GM12864 (cell line): ENCODE results near the gene SPART.
"Not testable (repeated sequence)": the region's sequence is repeated elsewhere in the genome, so short reads cannot be mapped to it uniquely, and the experiment has no call there.

Source experiments
- DNase-seq: peaks from one replicate; pipeline ENCODE4 v3.0.0-alpha.2; 2011; ENCODE audit warnings: low read depth
- H3K4me3 ChIP-seq: 2 replicates; pipeline ENCODE4 v1.5.1; 2011; ENCODE audit warnings: mild to moderate bottlenecking, low read depth, low read length, control low read depth
- CTCF ChIP-seq: IDR thresholded peaks from 2 replicates; pipeline ENCODE4 v1.5.1; 2011; ENCODE audit warnings: low read depth, mild to moderate bottlenecking, moderate library complexity, low read length, control low read depth, inconsistent platforms; ENCODE audit errors: missing control alignments

The SPART gene

DNA sequence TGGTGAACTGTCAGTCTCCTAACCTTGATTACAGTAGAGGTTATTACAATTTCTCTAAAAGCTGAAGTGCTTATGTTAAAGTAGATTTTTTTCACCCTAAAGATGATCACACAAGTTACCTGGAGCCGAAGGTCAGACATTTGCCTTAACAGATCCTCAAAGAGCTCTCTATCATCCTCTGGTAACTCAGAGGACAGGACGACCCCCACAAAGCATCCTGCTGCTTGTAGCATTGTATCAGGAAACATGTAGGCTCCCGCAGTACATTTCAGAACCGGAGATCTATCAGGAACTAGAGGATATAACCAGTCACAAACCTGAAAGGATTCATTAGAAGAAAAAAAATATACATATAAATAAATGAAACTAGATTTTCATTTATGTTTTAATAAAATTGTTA lies 14.9 kb downstream of the SPART start:
- no peak for DNase-seq
- H3K4me3 ChIP-seq: no peak overlapping the region
- TF ChIP-seq CTCF: no peak

DNA sequence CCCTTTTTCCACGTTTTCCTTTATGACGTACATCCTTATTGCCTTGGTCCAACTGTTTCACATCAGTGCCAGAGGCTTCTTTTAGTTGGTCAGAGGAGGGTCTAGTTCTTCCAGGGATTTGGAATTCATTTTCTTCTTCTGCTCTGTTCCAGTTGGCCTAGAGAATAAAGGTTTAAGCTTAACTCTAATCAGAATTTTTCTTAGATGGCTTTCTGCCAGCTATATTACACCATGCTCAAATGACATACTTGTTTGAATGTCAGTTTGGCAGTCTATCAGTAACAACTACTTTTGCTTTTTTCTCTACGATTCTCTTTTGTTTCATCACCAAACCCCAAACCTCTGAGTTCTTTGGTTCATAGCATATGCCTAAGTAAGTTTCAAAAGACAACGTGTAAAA lies 16.8 kb downstream of the SPART start:
- H3K4me3 ChIP-seq: no peak overlapping the region
- no peak for TF ChIP-seq CTCF
- DNase-seq: no peak

GRCh38 chr13:36328821-36329220 lies 17.4 kb downstream of the SPART start:
- H3K4me3 ChIP-seq: no peak overlapping the region
- no peak for TF ChIP-seq CTCF
- no peak for DNase-seq

- no peak for DNase-seq
- TF ChIP-seq CTCF: no peak
- no peak overlapping the region for H3K4me3 ChIP-seq
Observed at GRCh38 chr13:36325912-36326311, 20.3 kb downstream of the SPART start.

GRCh38 chr13:36324881-36325280 lies 21.3 kb downstream of the SPART start:
- not testable (repeated sequence) for H3K4me3 ChIP-seq, DNase-seq

GRCh38 chr13:36323951-36324566 lies 22.1 kb downstream of the SPART start:
- DNase-seq: no peak
- H3K4me3 ChIP-seq: no peak overlapping the region
- TF ChIP-seq CTCF: no peak

- no peak for TF ChIP-seq CTCF
- H3K4me3 ChIP-seq: no peak overlapping the region
- DNase-seq: no peak
Observed at GRCh38 chr13:36323408-36323807, 22.8 kb downstream of the SPART start.

GRCh38 chr13:36319793-36320192 lies 26.4 kb downstream of the SPART start:
- not testable (repeated sequence) for DNase-seq, H3K4me3 ChIP-seq
